NCI-H1417 (cell line): ENCODE measurements around the gene SH3PXD2A.
"Not testable (repeated sequence)": the region's sequence is repeated elsewhere in the genome, so short reads cannot be mapped to it uniquely, and the experiment has no call there.

ENCODE experiments used
- DNase-seq, 3 experiments: peaks; one replicate each; lab custom pipeline; 2025; lab: John Stamatoyannopoulos, UW

The SH3PXD2A gene

GRCh38 chr10:103620891-103621782, 234.2 kb downstream of the SH3PXD2A start:
- no peak for DNase-seq

GRCh38 chr10:103620352-103620740, 235.0 kb downstream of the SH3PXD2A start:
- no peak for DNase-seq

GRCh38 chr10:103619424-103620351, 235.7 kb downstream of the SH3PXD2A start:
- DNase-seq, result no peak

- DNase-seq, result no peak
Measured at GRCh38 chr10:103618575-103619423, 236.6 kb downstream of the SH3PXD2A start.

- DNase-seq, result no peak
Measured at GRCh38 chr10:103617602-103618385, 237.6 kb downstream of the SH3PXD2A start.

GRCh38 chr10:103616705-103617601, 238.4 kb downstream of the SH3PXD2A start:
- no peak for DNase-seq

- no peak for DNase-seq
Measured at GRCh38 chr10:103614306-103615158, 240.8 kb downstream of the SH3PXD2A start.

GRCh38 chr10:103613616-103614015, 241.8 kb downstream of the SH3PXD2A start:
- DNase-seq, result no peak

- DNase-seq, result no peak
Measured at GRCh38 chr10:103612462-103613365, 242.7 kb downstream of the SH3PXD2A start.

GRCh38 chr10:103610921-103611511, 244.4 kb downstream of the SH3PXD2A start:
- DNase-seq, result no peak

- DNase-seq, result no peak
Measured at GRCh38 chr10:103610083-103610472, 245.3 kb downstream of the SH3PXD2A start.

- no peak for DNase-seq
Measured at GRCh38 chr10:103609231-103610082, 245.9 kb downstream of the SH3PXD2A start.

- DNase-seq, result not testable (repeated sequence)
Measured at GRCh38 chr10:103608056-103608455, 247.3 kb downstream of the SH3PXD2A start.

- DNase-seq, result not testable (repeated sequence)
Measured at GRCh38 chr10:103607051-103607450, 248.3 kb downstream of the SH3PXD2A start.

- not testable (repeated sequence) for DNase-seq
Measured at GRCh38 chr10:103606097-103606438, 249.3 kb downstream of the SH3PXD2A start.

GRCh38 chr10:103605359-103606096, 249.8 kb downstream of the SH3PXD2A start:
- peak in 1 of 3 experiments; percentile 27 for DNase-seq
